IMR-90 (cell line): ENCODE measurements around the gene NEK11.
A peak's percentile ranks its signal among the peaks of the same experiment; 100 is the strongest.

ENCODE experiments used
- BHLHE40 ChIP-seq: fragments of 150-350 bp; IDR thresholded peaks from 2 replicates; pipeline ENCODE4 v1.6.1; 2016; ENCODE audit warnings: mild to moderate bottlenecking, low read depth, low read length
- CEBPB ChIP-seq: IDR thresholded peaks from 2 replicates; pipeline ENCODE4 v1.6.1; 2012; ENCODE audit warnings: low read depth, low read length, improper control_type of control experiment
- CHD1 ChIP-seq: IDR thresholded peaks from 2 replicates; pipeline ENCODE4 v1.6.1; 2012; ENCODE audit warnings: low read depth, low read length, improper control_type of control experiment
- CTCF ChIP-seq: conservative IDR thresholded peaks from 2 replicates; pipeline ENCODE4 v1.5.1; 2012; ENCODE audit warnings: mild to moderate bottlenecking, low read depth, low read length, improper control_type of control experiment
- ELK1 ChIP-seq: fragments of 150-350 bp; IDR thresholded peaks from 2 replicates; pipeline ENCODE4 v1.6.1; 2016; ENCODE audit warnings: low read depth, mild to moderate bottlenecking, low read length, moderate library complexity, borderline replicate concordance
- MAFK ChIP-seq: IDR thresholded peaks from 2 replicates; pipeline ENCODE4 v1.6.1; 2012; ENCODE audit warnings: low read depth, low read length, improper control_type of control experiment
- MAZ ChIP-seq: IDR thresholded peaks from 2 replicates; pipeline ENCODE4 v1.6.1; 2012; ENCODE audit warnings: low read depth, mild to moderate bottlenecking, low read length, improper control_type of control experiment, moderate library complexity, borderline replicate concordance
- MXI1 ChIP-seq: IDR thresholded peaks from 2 replicates; pipeline ENCODE4 v1.6.1; 2012; ENCODE audit warnings: low read depth, mild to moderate bottlenecking, low read length, moderate library complexity, borderline replicate concordance
- POLR2A ChIP-seq: IDR thresholded peaks from 2 replicates; pipeline ENCODE4 v1.6.1; 2012; ENCODE audit warnings: mild to moderate bottlenecking, low read depth, low read length
- RAD21 ChIP-seq: IDR thresholded peaks from 2 replicates; pipeline ENCODE4 v1.6.1; 2012; ENCODE audit warnings: low read length, improper control_type of control experiment
- RFX5 ChIP-seq: IDR thresholded peaks from 2 replicates; pipeline ENCODE4 v1.8.0; 2012; ENCODE audit warnings: low read depth, mild to moderate bottlenecking, low read length, moderate library complexity
- SMC3 ChIP-seq: fragments of 150-350 bp; IDR thresholded peaks from 2 replicates; pipeline ENCODE4 v1.6.1; 2016; ENCODE audit warnings: low read depth, mild to moderate bottlenecking, antibody characterized with exemption, low read length, moderate library complexity
- USF2 ChIP-seq: fragments of 150-350 bp; IDR thresholded peaks from 2 replicates; pipeline ENCODE4 v1.6.1; 2017; ENCODE audit warnings: mild to moderate bottlenecking, antibody characterized with exemption, low read length, low read depth

GRCh38 chr3:131072845-131073244 lies 46.2 kb downstream of the NEK11 start:
- TF ChIP-seq CTCF (no peak), CEBPB (no peak), MAZ (no peak), MAFK (no peak), BHLHE40 (no peak), SMC3 (no peak), RAD21 (no peak), POLR2A (no peak), MXI1 (no peak), ELK1 (no peak), RFX5 (no peak), CHD1 (no peak), USF2 (peak; percentile 36; the same call in 1 of the 2 replicates)
